ENCODE data around the gene ECI1. TPM values are rescaled to one million over a fixed set of nuclear protein-coding genes. Genes with fewer than 3 reads are reported as not detected.

The ECI1 gene, protein sequence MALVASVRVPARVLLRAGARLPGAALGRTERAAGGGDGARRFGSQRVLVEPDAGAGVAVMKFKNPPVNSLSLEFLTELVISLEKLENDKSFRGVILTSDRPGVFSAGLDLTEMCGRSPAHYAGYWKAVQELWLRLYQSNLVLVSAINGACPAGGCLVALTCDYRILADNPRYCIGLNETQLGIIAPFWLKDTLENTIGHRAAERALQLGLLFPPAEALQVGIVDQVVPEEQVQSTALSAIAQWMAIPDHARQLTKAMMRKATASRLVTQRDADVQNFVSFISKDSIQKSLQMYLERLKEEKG
- total RNA-seq = 100 to 1,000 TPM in 1 of 4 donors, 10 to 100 TPM in 3; 74.0 to 137 (median 79.3) TPM

GRCh38 chr16:2251296-2252111 lies at the start of gene ECI1:
TSS of gene ECI1 (minus strand) at chr16:2251587. CDS start at chr16:2251566, 21 bp downstream.
- in situ Hi-C loops (cut with MboI; ENCODE audit: low sequenced_read_pairs in 4 of 4) (no loop called here), intact Hi-C loops (cut with DNase I; ENCODE audit: low total_unique reads) (loop anchor here (1.0 to 2.0 kb wide), 6 partner anchors 17 to 229 kb away; partner anchors contain the start of genes ABCA3, RNPS1 and TRAF7)
- Histone ChIP-seq H3K4me3 (peak within 1 kb of the TSS; percentile 68 to 89 (median 70)), H3K4me1 (peaks cover 20 to 22% of the 10 kb centered on the region in 2 donors), H3K27me3 (no peaks in the 10 kb centered on the region), H3K27ac (peak within 1 kb of the TSS; percentile 86 to 97 (median 92)), H3K36me3 (peaks cover 0 to 42% of the 10 kb centered on the region in 2 donors), H3K9me3 (no peaks in the 10 kb centered on the region)
- peak; percentile 87 to 94 for TF ChIP-seq POLR2A (IDR thresholded peaks at IDR 0.05)
- peak; percentile 64 to 92 (median 87) for TF ChIP-seq CTCF (IDR thresholded peaks at IDR 0.05 in 4 of 5, conservative IDR thresholded peaks at IDR 0.05 in 1 of 5)
- peak; percentile 93 to 95 for DNase-seq
- ATAC-seq = peak; percentile 92 to 96

DNA sequence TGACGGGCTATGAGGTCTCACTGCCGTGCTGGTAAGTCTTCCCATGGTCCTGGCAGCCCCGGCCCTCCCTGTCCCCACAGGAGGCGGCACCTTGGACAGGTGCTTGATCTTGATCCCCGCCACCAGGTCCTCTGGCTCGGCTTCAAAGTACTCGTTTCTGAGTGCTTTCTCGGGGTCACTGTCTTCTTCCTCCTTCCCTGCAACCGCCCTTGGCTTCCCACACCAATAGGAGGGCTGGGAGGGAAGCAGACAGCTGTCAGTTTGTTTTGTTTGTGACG lies 48.5 kb upstream of the ECI1 start:
- no peak for TF ChIP-seq CTCF (IDR thresholded peaks at IDR 0.05 in 4 of 5, conservative IDR thresholded peaks at IDR 0.05 in 1 of 5)
- TF ChIP-seq POLR2A (IDR thresholded peaks at IDR 0.05) = no peak
- no peaks in the 10 kb centered on the region for H3K27me3 ChIP-seq
- H3K9me3 ChIP-seq = no peaks in the 10 kb centered on the region
- H3K36me3 ChIP-seq = peaks cover 0 to 10% of the 10 kb centered on the region in 2 donors
- intact Hi-C loops (cut with DNase I; ENCODE audit: low total_unique reads) (no loop called here), in situ Hi-C loops (cut with MboI; ENCODE audit: low sequenced_read_pairs in 4 of 4) (no loop called here)
- H3K4me3 ChIP-seq = no peak overlapping the region
- no peak for ATAC-seq
- no peaks in the 10 kb centered on the region for H3K4me1 ChIP-seq
- no peak overlapping the region for H3K27ac ChIP-seq
- DNase-seq = no peak

DNA sequence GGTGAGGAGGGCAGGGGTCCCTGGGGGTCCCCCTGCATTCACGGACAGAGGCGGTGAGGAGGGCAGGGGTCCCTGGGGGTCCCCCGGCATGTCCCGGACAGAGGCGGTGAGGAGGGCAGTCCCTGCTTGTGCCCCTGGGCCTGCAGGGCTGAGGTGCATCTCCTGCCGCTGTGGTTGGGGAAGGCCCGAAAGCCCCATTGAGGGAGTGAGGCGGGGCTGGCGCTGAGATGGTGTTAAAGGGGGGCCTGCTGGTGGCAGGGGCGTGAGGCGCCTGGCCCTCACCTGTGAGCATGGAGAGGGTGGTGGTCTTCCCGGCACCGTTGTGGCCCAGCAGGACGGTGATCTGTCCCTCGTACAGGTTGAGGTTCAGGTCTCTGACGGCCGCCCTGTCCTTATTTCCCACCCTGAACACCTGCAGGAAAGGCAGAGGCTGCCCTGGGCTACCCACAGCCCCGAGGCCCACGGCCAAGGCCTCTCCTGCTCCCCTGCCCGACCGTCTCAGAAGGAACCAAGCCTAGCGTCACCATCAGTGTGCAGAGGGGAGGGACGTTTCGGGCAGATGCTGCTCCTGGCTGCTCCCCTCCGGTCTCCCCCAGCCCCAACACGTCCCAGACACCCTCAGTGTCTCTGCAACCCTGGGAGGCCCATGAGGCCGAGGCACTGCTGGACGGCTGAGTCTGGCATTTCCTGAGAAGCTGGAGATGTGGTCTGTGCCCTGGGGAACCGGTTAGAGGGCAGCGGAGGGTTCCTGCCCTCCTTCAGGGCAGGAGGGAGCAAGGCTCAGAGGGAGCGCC lies 47.9 kb upstream of the ECI1 start:
- intact Hi-C loops (cut with DNase I; ENCODE audit: low total_unique reads) = no loop called here
- TF ChIP-seq POLR2A (IDR thresholded peaks at IDR 0.05) (no peak), CTCF (IDR thresholded peaks at IDR 0.05 in 4 of 5, conservative IDR thresholded peaks at IDR 0.05 in 1 of 5) (no peak)
- DNase-seq = no peak
- ATAC-seq = no peak
- in situ Hi-C loops (cut with MboI; ENCODE audit: low sequenced_read_pairs in 4 of 4) = no loop called here
- H3K27me3 ChIP-seq = no peaks in the 10 kb centered on the region
- no peak overlapping the region for H3K27ac ChIP-seq
- no peak overlapping the region for H3K4me3 ChIP-seq
- H3K9me3 ChIP-seq = no peaks in the 10 kb centered on the region
- H3K4me1 ChIP-seq = no peaks in the 10 kb centered on the region
- H3K36me3 ChIP-seq = peaks cover 0 to 10% of the 10 kb centered on the region in 2 donors

- TF ChIP-seq CTCF (IDR thresholded peaks at IDR 0.05 in 4 of 5, conservative IDR thresholded peaks at IDR 0.05 in 1 of 5) (no peak), POLR2A (IDR thresholded peaks at IDR 0.05) (no peak)
- no peak for DNase-seq
- no peaks in the 10 kb centered on the region for H3K4me1 ChIP-seq
- no peak overlapping the region for H3K4me3 ChIP-seq
- in situ Hi-C loops (cut with MboI; ENCODE audit: low sequenced_read_pairs in 4 of 4) = no loop called here
- intact Hi-C loops (cut with DNase I; ENCODE audit: low total_unique reads) = no loop called here
- ATAC-seq = no peak
- H3K9me3 ChIP-seq = no peaks in the 10 kb centered on the region
- H3K36me3 ChIP-seq = peaks cover 0 to 10% of the 10 kb centered on the region in 2 donors
- no peaks in the 10 kb centered on the region for H3K27me3 ChIP-seq
- no peak overlapping the region for H3K27ac ChIP-seq
Observed at GRCh38 chr16:2298621-2299020, 47.2 kb upstream of the ECI1 start.

Measured in gastrocnemius medialis (tissue), 4 donors.